ENCODE data around the gene ZBTB32. TPM values are rescaled to one million over a fixed set of nuclear protein-coding genes. Genes with fewer than 3 reads are reported as not detected.

ZBTB32 gene
- total RNA-seq, 1 donor from 2014 or later = not detected

- H3K4me3 Mint-ChIP-seq (ENCODE audit: unreplicated experiment) = no peak overlapping the region
- H3K27me3 Mint-ChIP-seq (ENCODE audit: unreplicated experiment) = peaks cover 3% of the 10 kb centered on the region
- TF ChIP-seq CTCF (IDR thresholded peaks at IDR 0.05; ENCODE audit: partially characterized antibody, unreplicated experiment) = no peak
- no peaks in the 10 kb centered on the region for H3K4me1 Mint-ChIP-seq (ENCODE audit: low read depth, unreplicated experiment)
- no peaks in the 10 kb centered on the region for H3K9me3 Mint-ChIP-seq (ENCODE audit: unreplicated experiment)
- no peaks in the 10 kb centered on the region for H3K36me3 Mint-ChIP-seq (ENCODE audit: unreplicated experiment)
- H3K27ac Mint-ChIP-seq (ENCODE audit: unreplicated experiment) = no peak overlapping the region
- DNase-seq = no peak
These were observed 42.4 kb upstream of the ZBTB32 start for GRCh38 chr19:35661995-35662340.

- no peaks in the 10 kb centered on the region for H3K36me3 Mint-ChIP-seq (ENCODE audit: unreplicated experiment)
- H3K27ac Mint-ChIP-seq (ENCODE audit: unreplicated experiment) = no peak overlapping the region
- H3K27me3 Mint-ChIP-seq (ENCODE audit: unreplicated experiment) = peaks cover 3% of the 10 kb centered on the region
- TF ChIP-seq CTCF (IDR thresholded peaks at IDR 0.05; ENCODE audit: partially characterized antibody, unreplicated experiment) = no peak
- no peaks in the 10 kb centered on the region for H3K4me1 Mint-ChIP-seq (ENCODE audit: low read depth, unreplicated experiment)
- no peak overlapping the region for H3K4me3 Mint-ChIP-seq (ENCODE audit: unreplicated experiment)
- no peak for DNase-seq
- no peaks in the 10 kb centered on the region for H3K9me3 Mint-ChIP-seq (ENCODE audit: unreplicated experiment)
These were observed 40.4 kb upstream of the ZBTB32 start for GRCh38 chr19:35663981-35664380.

GRCh38 chr19:35665157-35665556 is 39.2 kb upstream of the ZBTB32 start:
- Mint-ChIP-seq H3K4me3 (ENCODE audit: unreplicated experiment) (no peak overlapping the region), H3K9me3 (ENCODE audit: unreplicated experiment) (no peaks in the 10 kb centered on the region)
- no peak for TF ChIP-seq CTCF (IDR thresholded peaks at IDR 0.05; ENCODE audit: partially characterized antibody, unreplicated experiment)

GRCh38 chr19:35665604-35666003 is 38.8 kb upstream of the ZBTB32 start:
- no peak for DNase-seq
- TF ChIP-seq CTCF (IDR thresholded peaks at IDR 0.05; ENCODE audit: partially characterized antibody, unreplicated experiment) = no peak
- H3K27ac Mint-ChIP-seq (ENCODE audit: unreplicated experiment) = no peak overlapping the region
- H3K27me3 Mint-ChIP-seq (ENCODE audit: unreplicated experiment) = peaks cover 3% of the 10 kb centered on the region
- no peaks in the 10 kb centered on the region for H3K4me1 Mint-ChIP-seq (ENCODE audit: low read depth, unreplicated experiment)
- no peaks in the 10 kb centered on the region for H3K36me3 Mint-ChIP-seq (ENCODE audit: unreplicated experiment)
- H3K4me3 Mint-ChIP-seq (ENCODE audit: unreplicated experiment) = no peak overlapping the region
- no peaks in the 10 kb centered on the region for H3K9me3 Mint-ChIP-seq (ENCODE audit: unreplicated experiment)

More at GRCh38 chr19:35665157-35665556, 39.2 kb upstream of the ZBTB32 start:
- no peak for DNase-seq
- no peaks in the 10 kb centered on the region for H3K4me1 Mint-ChIP-seq (ENCODE audit: low read depth, unreplicated experiment)
- H3K27me3 Mint-ChIP-seq (ENCODE audit: unreplicated experiment) = peaks cover 3% of the 10 kb centered on the region
- no peak overlapping the region for H3K27ac Mint-ChIP-seq (ENCODE audit: unreplicated experiment)
- H3K36me3 Mint-ChIP-seq (ENCODE audit: unreplicated experiment) = no peaks in the 10 kb centered on the region

GRCh38 chr19:35666251-35666913 is 38.0 kb upstream of the ZBTB32 start, which contains the start of gene UPK1A:
Gene UPK1A, plus strand, starts transcription at chr19:35666517. Its CDS starts 296 bp downstream, at chr19:35666813.
- TF ChIP-seq CTCF (IDR thresholded peaks at IDR 0.05; ENCODE audit: partially characterized antibody, unreplicated experiment) = no peak
- no peak within 1 kb of the TSS for H3K4me3 Mint-ChIP-seq (ENCODE audit: unreplicated experiment)
- H3K36me3 Mint-ChIP-seq (ENCODE audit: unreplicated experiment) = no peaks in the 10 kb centered on the region
- H3K9me3 Mint-ChIP-seq (ENCODE audit: unreplicated experiment) = no peaks in the 10 kb centered on the region
- peaks cover 3% of the 10 kb centered on the region for H3K27me3 Mint-ChIP-seq (ENCODE audit: unreplicated experiment)
- H3K27ac Mint-ChIP-seq (ENCODE audit: unreplicated experiment) = no peak within 1 kb of the TSS
- no peak for DNase-seq
- H3K4me1 Mint-ChIP-seq (ENCODE audit: low read depth, unreplicated experiment) = no peaks in the 10 kb centered on the region

Data from glutamatergic neuron (in vitro differentiated cells).